Lung (tissue), 12 donors: ENCODE data around the gene SRC. TPM values are rescaled to one million over a fixed set of nuclear protein-coding genes. Genes with fewer than 3 reads are reported as not detected.

ENCODE experiments used
- ATAC-seq: fragments of 200-7000 bp; cut with Tn5 transposase; one replicate; pipeline ENCODE4 v1.9.1; 2020; ENCODE audit warnings: moderate number of reproducible peaks; ENCODE audit not compliant: insufficient read depth, low FRiP score
- DNase-seq, 3 donors: peaks; one replicate each; pipeline ENCODE4 v3.0.0-alpha.2; 2013 to 2017
- H3K27ac ChIP-seq, 2 donors: one replicate each; pipeline ENCODE4 v1.5.1; 2013; ENCODE audit warnings: mild to moderate bottlenecking in 2 of 2, moderate library complexity in 2 of 2, control low read depth in 1 of 2, inconsistent platforms in 1 of 2, low read depth in 1 of 2, low read length in 1 of 2
- H3K27me3 ChIP-seq, 3 donors: one replicate each; pipeline ENCODE4 v1.5.1; 2013; ENCODE audit warnings: low read length in 2 of 3; ENCODE audit not compliant: control insufficient read depth in 3 of 3, insufficient read depth in 3 of 3
- H3K36me3 ChIP-seq, 4 donors: one replicate each; pipeline ENCODE4 v1.5.1; 2013; ENCODE audit warnings: low read length in 4 of 4, mild to moderate bottlenecking in 1 of 4, moderate library complexity in 1 of 4; ENCODE audit not compliant: control insufficient read depth in 4 of 4, insufficient read depth in 4 of 4
- H3K4me1 ChIP-seq, 5 donors: one replicate each; pipeline ENCODE4 v1.5.1; 2013; ENCODE audit warnings: low read length in 5 of 5, mild to moderate bottlenecking in 2 of 5, moderate library complexity in 1 of 5; ENCODE audit not compliant: control insufficient read depth in 5 of 5, insufficient read depth in 5 of 5
- H3K4me3 ChIP-seq: one replicate; pipeline ENCODE4 v1.5.1; 2013; ENCODE audit warnings: mild to moderate bottlenecking, control low read depth, moderate library complexity
- H3K9ac ChIP-seq, 2 donors: one replicate each; pipeline ENCODE4 v1.5.1; 2013; ENCODE audit warnings: low read length in 2 of 2, control low read depth in 1 of 2; ENCODE audit not compliant: insufficient read depth in 1 of 2
- H3K9me3 ChIP-seq, 4 donors: one replicate each; pipeline ENCODE4 v1.5.1; 2013; ENCODE audit warnings: low read length in 3 of 4, mild to moderate bottlenecking in 1 of 4, moderate library complexity in 1 of 4; ENCODE audit not compliant: control insufficient read depth in 4 of 4, insufficient read depth in 3 of 4
- CTCF ChIP-seq: IDR thresholded peaks from 2 replicates; pipeline ENCODE4 v1.5.1; 2012; ENCODE audit warnings: mild to moderate bottlenecking; ENCODE audit errors: control extremely low read depth, extremely low read depth
- WGBS, 2 donors: extraction: QIAGEN DNeasy Blood & Tissue Kit; methylation state at CpG; one replicate each; pipeline ENCODE4 v1.1.7; 2013; 5-methylcytosine and 5-hydroxymethylcytosine counted together
- polyA plus RNA-seq, 2 donors: library from polyadenylated mRNA; stranded (reverse); fragments of 200-250 nt; gene quantifications; one replicate each; pipeline ENCODE4 v1.2.1, GENCODE V29; 2013
- total RNA-seq, 2 donors: library from RNA; depleted of rRNA in 1 of 2; stranded (reverse); fragments of >200 nt in 1 of 2; gene quantifications; one replicate each; pipeline ENCODE4 v1.2.1, GENCODE V29; 2014 to 2021
- donor health status: control.
- donor health status: control.
- donor health status: Bipolar disorder and iron deficiency.
- donor health status: healthy.
- donor health status: DM: yes; HTN: yes; CAD: no.

SRC gene
- total and polyA plus RNA-seq, 4 donors, result 35.6 to 69.5 (median 50.1) TPM

- H3K4me1 ChIP-seq, result peaks cover 4 to 40% (median 21%) of the 10 kb centered on the region in 5 donors
- no peak for TF ChIP-seq CTCF
- ATAC-seq (no peak), DNase-seq (no peak)
- peaks cover 6 to 27% (median 15%) of the 10 kb centered on the region in 4 donors for H3K36me3 ChIP-seq
- no peak overlapping the region for H3K27ac ChIP-seq
- 75 to 85% methylated on average over 5 of the region's 5 CpGs for WGBS, 2 donors
- H3K4me3 ChIP-seq, result no peak overlapping the region
- H3K27me3 ChIP-seq, result no peaks in the 10 kb centered on the region
- no peak overlapping the region for H3K9ac ChIP-seq
- no peaks in the 10 kb centered on the region for H3K9me3 ChIP-seq
Measured at GRCh38 chr20:37316775-37317170, 29.2 kb upstream of the SRC start.

- H3K4me1 ChIP-seq, result peaks cover 4 to 35% (median 21%) of the 10 kb centered on the region in 5 donors
- H3K27ac ChIP-seq, result no peak overlapping the region
- no peaks in the 10 kb centered on the region for H3K27me3 ChIP-seq
- no peak for TF ChIP-seq CTCF
- peaks cover 0 to 2% (median 0%) of the 10 kb centered on the region in 4 donors for H3K9me3 ChIP-seq
- H3K9ac ChIP-seq, result no peak overlapping the region
- ATAC-seq (no peak), DNase-seq (no peak)
- peaks cover 6 to 26% (median 15%) of the 10 kb centered on the region in 4 donors for H3K36me3 ChIP-seq
- WGBS, 2 donors, result 87 to 88% methylated on average over 6 of the region's 6 CpGs
- no peak overlapping the region for H3K4me3 ChIP-seq
Measured at GRCh38 chr20:37317316-37317715, 28.6 kb upstream of the SRC start.

- Histone ChIP-seq H3K27me3 (no peaks in the 10 kb centered on the region), H3K36me3 (peaks cover 6 to 27% (median 15%) of the 10 kb centered on the region in 4 donors), H3K9me3 (peaks cover 0 to 4% (median 0%) of the 10 kb centered on the region in 4 donors), H3K9ac (no peak overlapping the region), H3K27ac (no peak overlapping the region), H3K4me1 (peaks cover 4 to 28% (median 17%) of the 10 kb centered on the region in 5 donors), H3K4me3 (no peak overlapping the region)
- DNase-seq (no peak), ATAC-seq (no peak)
- TF ChIP-seq CTCF, result no peak
- 51 to 76% methylated on average over 9 of the region's 9 CpGs for WGBS, 2 donors
Measured at GRCh38 chr20:37317994-37318640, 27.8 kb upstream of the SRC start.
